GM12892 (cell line): Measurements from ENCODE around the gene LHFPL6.

ENCODE experiments used
- POLR2A ChIP-seq: IDR thresholded peaks from 2 replicates; pipeline ENCODE4 v1.6.1; 2011; ENCODE audit warnings: low read depth, low read length, control low read depth
- POLR2AphosphoS5 ChIP-seq: IDR thresholded peaks from 2 replicates; pipeline ENCODE4 v1.6.1; 2011; ENCODE audit warnings: low read depth, low read length, control low read depth
- TAF1 ChIP-seq: IDR thresholded peaks from 2 replicates; pipeline ENCODE4 v1.6.1; 2011; ENCODE audit warnings: low read depth, mild to moderate bottlenecking, control low read depth, low read length, borderline replicate concordance

GRCh38 chr13:39557285-39557955, 45.6 kb downstream of the LHFPL6 start:
- no peak for TF ChIP-seq POLR2A
- no peak for TF ChIP-seq POLR2AphosphoS5
- no peak for TF ChIP-seq TAF1
